ENCODE results near the gene TADA2A.
"Not testable (repeated sequence)": the region's sequence is repeated elsewhere in the genome, so short reads cannot be mapped to it uniquely, and the experiment has no call there.

Gene TADA2A

DNA sequence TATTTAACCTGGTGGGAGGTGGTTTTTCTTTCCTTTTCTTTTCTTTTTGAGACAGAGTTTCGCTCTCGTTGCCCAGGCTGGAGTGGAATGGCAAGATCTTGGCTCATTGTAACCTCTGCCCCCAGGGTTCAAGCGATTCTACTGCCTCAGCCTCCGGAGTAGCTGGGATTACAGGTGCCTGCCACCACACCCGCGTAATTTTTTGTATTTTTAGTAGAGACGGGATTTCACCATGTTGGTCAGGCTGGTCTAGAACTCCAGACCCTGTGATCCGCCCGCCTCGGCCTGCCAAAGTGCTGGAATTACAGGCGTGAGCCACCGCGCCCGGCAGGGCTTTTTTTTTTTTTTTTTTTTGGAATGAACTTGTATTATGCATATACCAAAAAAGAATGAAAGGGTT lies 1.2 kb upstream of the TADA2A start:
- not testable (repeated sequence) for DNase-seq

DNA sequence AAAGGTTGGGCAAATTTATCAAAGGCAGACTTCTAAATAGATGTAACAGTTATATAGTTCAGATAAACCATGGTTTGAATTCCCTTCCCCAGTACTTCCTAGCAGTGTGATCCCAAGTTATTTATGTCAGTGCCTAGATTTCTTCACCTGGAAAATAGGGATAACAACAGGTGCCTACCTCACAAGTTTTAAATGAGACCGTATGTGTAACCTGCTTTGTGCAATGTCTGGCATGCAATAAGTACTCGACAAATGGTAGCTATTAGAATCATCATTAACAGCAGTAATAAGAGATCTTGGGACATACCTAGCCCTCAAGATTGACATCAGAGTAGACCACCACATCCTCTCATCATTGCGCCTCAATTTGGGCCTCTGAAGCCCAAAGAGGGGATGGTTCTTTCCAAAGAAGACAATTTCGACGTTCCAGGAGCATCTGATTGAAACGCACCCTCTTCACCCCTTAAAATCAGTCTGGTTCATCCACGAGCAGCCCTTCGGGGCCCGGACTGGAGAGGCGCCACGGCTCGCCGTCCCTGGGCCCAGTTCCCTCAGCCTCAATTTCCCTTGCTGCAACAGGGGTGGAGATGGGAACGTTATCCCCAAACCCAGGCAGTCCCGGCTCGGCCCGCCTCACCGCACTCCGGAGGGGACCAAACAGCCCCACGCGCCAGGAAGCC lies 591 bp upstream of the TADA2A start:
- no peak for DNase-seq

DNA sequence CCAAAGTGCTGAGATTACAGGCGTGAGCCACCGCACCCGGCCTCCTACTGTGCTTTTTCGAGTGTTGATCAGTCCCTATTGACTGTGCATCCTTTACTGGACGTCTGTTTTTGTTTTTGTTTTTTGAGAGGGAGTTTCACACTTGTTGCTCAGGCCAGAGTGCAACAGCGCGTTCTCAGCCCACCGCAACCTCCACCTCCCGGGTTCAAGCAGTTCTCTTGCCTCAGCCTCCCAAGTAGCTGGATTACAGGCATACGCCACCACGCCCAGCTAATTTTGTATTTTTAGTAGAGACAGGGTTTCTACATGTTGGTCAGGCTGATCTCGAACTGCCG lies 1.4 kb downstream of the TADA2A start:
- DNase-seq = not testable (repeated sequence)

DNA sequence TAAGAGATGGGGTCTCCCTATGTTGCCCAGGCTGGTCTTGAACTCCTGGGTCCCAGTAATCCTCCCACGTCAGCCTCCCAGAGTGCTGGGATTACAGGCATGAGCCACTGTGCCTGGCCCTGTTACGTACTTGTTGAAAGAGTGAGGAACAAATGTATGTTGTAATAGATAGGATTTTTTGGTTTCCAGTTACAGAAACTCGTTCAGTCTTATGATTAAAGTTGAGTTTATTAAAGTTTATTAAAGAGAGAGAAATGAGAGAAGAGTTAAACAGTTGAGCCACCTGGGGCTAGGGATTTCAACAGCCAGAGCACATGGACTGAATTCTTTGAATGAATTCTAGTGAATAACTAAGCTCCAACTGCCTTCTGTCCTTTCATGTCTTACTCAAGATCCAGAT lies 3.7 kb downstream of the TADA2A start:
- no peak for DNase-seq

DNA sequence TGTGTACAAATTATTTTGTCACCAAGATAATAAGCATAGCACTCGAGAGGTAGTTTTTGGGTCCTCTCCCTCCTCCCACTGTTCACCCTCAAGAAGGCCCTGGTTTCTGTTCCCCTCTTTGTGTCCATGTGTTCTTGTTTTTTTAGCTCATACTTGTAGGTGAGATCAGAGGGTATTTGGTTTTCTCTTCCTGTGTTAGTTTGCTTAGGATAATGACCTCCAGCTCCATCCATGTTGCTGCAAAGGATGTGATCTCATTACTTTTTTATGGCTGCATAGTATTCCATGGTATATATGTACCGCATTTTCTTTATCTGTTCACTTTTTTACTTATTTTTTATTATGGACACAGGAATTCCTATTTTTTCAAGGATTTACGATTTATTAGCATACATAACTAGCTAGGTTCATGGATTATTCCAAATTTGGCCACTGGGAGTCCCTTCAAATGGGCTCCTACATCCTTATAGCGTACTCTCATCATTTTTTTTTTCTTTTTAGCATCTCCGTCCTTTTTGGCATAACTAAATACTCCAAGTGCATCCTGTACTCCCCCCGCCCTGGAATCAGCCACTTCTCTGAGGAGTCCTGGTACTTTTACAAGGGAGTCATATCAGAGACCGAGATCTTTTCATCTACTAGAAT lies 7.3 kb downstream of the TADA2A start:
- DNase-seq = no peak

DNA sequence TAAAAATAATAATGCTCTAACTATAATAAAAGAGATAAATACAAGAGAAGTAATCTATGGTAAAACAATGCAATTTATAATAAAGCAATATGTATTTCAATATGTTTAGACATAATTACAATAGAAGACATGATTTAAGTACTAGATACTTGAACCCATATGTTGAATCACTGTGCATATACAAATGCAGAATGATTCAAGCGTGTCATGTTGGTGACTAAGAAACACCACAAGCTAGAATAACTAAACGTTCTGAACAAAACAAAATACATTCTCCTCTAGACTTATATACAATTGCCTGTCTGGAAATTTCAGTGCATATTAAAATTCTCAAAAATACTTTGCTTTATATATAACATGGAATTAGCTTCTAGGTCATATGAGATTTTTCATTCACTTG lies 11.2 kb downstream of the TADA2A start:
- no peak for DNase-seq

DNA sequence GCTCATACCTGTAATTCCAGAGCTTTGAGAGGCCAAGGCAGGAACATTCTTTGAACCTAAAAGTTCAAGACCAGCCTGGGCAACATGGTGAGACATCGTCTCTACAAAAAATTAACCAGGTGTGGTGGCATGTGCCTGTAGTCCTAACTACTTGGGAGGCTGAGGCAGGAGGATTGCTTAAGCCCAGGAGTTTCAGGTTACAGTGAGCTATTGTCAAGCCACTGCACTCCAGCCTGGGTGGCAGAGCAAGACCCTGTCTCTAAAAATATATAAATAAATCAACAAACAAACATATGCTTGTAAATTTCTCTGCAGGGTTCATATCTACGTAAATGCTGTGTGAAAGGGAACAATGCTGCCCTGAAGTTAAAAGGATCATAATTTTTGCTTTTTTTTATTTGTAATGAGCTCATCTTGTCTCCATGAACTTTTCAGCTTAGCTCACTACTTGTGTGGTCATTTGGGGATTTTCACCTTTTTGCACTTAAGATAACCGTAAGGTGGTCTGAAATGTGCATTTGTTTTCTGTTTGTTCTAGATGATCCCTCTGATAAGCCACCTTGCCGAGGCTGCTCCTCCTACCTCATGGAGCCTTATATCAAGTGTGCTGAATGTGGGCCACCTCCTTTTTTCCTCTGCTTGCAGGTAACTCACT lies 16.4 kb downstream of the TADA2A start:
- no peak for DNase-seq

DNA sequence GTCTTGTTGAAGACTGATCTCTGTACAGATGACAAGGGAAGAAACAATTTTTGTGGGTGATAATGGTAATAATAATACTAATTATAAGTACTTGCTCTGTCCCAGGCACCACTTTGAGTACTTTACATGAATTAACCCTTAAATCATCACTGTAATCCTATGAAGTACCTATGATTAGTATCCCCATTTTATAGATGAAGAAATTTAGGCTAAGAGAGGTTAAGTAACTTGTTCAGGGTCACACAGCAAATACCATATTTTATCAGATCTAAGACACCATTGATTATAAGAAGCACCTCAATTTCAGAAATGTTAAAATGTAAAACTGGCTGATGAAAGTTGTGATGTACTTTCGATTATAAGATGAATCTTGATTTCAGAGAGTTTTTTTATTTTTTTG lies 18.6 kb downstream of the TADA2A start:
- no peak for DNase-seq

DNA sequence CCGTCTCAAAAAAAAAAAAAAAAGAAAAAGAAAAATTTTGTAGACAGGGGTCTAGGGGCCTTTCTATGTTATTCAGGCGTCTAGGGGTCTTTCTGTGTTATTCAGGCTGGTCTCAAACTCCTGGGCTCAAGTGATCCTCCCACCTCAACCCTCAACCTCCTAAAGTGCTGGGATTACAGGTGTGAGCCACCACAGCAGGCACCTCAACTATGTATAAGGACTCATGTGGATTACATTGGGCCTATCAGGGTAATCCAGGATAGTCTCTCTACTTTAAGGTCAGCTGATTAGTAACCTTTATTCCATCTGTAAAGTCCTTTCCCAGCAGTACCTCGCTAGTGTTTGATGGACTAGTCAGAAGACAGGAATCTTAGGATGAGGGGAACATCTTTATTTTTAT lies 22.4 kb downstream of the TADA2A start:
- no peak for DNase-seq

DNA sequence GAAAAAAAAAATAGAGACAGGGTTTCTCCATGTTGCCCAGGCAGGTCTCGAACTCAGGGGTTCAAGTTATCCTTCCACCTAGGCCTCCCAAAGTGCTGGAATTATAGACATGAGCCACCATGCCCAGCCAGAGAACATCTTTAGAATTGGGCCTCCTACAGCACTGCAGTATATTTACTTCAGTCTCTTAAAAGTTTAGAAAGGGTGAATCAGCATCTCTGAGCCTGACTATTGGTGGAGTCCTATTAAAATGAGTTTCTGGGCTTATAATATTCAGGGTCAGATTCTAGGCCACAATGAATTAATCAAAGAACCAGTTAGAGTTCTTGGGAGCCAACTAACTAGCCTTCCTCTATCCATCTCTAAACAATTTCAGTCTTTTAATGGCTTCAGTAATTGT lies 22.8 kb downstream of the TADA2A start:
- DNase-seq = no peak

DNA sequence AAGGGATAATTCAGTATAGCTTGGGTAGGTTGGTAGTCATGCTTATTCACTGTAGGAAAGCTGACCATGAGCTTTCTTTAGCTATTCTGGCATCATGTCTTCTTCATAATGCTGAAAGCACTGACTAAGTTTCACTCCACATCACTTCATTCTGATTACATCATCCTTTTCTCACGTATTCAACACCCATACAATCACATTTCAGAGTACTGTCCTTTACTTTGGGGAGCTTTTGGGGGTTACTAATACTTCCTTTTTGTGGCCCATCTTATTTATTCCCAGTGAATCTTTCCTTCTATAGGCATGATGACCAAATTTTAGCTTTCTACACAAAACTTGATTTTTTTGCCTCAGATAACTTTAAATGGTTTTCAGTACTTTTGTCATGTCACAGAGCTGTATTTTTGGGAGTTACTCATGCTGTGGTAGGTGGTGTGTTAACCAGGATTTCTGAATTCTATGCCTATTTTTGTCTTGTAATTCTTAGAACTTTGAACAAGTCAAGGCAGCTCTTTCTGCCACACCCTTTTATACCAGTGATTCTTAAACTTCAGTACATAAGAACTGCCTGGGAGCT lies 23.5 kb downstream of the TADA2A start:
- no peak for DNase-seq

DNA sequence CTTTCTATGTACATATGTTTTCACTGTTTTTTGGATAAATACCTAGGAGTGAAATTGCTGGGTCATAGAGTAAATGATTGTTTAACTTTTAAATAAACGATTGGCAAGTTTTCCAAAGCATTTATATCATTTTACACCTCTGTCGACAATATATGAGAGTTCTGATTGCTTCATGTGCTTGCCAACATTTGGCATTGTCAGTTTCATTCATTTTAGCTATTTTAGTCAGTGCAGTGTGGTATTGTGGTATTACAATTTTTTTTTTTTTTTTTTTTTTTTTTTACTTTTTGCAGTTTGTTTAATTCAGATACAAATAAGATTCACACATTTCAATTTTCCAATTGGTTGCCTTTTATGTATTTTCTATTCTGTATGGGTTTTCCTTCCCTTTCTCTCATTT lies 26.0 kb downstream of the TADA2A start:
- DNase-seq = no peak

DNA sequence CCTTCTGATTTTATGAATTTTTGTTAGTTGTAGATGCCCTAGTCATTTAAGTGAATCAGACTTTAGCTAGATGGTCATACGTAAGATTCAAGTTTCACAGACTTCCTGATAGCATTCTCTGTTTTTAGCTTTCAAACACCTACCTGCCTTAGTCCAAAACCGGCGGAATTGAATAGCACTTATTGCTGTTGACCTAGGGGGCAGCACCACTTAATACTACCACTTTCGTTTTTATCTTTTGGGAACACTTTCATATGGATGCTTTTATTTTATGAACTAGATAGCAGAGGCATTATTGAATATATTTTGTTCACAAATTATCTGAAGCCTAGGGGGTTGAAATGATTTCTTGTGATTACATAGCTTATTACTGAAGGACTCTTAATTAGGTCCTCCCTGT lies 31.5 kb downstream of the TADA2A start:
- DNase-seq = no peak

DNA sequence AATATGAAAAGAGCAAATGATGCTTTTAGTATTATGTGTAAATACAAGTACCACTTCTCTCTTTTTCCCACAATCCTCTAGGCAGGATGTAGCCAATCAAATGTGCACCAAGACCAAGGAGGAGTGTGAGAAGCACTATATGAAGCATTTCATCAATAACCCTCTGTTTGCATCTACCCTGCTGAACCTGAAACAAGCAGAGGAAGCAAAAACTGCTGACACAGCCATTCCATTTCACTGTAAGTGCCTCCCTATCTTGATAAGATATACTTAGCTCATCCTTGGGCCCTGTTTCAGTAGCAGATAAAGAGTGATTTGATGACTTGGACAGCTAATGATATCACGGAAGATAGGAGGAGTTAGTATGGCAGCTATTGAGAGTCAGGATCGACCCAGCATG lies 33.7 kb downstream of the TADA2A start:
- DNase-seq = no peak

DNA sequence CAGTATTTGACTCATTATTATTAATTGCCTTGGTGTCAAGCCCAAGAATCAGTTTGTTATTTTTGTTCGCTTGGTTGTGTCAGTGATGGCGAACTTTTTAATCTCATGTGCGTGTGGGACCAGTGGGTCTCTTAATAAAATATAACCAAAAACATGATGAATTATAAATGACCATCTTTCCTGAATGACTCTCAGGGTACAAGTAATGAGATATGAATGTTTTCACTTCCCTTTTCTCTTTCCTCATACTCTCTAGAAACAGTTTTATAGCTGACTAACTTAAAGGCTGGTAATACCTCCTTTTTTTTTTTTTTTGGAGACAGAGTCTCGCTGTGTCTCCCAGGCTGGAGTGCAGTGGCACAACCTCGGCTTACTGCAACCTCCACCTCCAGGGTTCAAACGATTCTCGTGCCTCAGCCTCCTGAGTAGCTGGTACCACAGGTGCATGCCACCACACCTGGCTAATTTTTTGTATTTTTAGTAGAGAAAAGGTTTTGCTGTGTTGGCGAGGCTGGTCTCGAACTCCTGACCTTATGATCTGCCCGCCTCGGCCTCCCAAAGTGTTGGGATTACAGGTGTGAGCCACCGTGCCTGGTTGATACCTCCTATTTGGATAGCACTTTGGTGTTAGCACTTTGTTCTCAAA lies 34.8 kb downstream of the TADA2A start:
- DNase-seq = not testable (repeated sequence)

DNA sequence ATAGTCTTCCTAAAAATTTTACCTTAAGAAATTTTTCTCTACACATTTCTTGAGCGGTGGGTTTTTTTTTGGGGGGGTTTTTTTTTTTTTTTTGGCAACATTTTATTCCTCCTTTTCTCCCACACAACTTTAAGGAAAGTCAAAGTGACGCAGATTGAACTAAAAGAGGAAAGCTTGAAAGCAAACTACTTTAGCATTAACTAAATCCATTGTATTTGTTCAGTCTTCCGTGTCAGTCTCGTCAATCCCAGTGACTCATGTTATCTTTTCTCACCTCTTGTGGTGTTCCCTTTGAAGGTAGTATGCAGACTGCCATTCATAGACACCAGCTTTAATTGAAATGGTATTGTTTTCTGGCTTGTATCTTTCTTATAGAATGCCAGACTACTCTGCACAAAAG lies 39.3 kb downstream of the TADA2A start:
- no peak for DNase-seq

DNA sequence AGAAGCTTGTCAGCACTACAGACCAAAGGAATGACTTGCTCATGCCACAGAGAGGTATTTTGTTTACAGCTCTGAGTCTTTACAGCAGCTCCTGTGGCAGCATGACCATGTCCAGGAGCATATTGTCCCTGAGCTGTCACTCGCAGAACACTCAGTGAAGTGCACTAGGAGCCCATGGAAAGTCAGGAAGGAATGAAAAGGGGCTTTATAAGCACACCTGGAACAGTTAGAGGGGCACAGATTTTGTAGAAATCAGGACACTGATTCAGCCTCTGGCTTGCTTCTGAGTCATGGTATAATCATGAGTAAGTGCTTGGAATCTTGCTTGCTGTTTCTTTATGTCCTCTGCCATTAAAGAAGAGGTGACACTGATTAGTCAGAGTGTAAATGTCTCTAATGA lies 41.0 kb downstream of the TADA2A start:
- no peak for DNase-seq

DNA sequence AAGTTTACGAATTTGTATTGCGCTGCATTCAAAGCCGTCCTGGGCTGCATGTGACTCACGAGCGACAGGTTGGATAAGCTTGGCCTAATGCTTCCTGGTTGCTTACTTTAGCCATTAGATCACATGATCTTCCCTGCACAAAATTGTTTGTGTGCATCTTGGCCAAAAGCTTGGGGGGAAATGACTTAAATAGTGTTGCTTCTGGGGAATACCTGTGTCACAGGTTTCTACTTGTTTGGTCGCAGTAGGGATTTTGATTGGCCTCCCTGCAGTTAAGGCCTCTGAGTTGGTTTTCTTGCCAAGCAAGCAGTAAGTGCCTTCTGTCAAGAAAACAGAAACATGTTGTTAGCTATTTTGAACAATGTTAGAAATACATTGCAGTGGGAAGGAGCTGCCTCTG lies 43.4 kb downstream of the TADA2A start:
- no peak for DNase-seq

DNA sequence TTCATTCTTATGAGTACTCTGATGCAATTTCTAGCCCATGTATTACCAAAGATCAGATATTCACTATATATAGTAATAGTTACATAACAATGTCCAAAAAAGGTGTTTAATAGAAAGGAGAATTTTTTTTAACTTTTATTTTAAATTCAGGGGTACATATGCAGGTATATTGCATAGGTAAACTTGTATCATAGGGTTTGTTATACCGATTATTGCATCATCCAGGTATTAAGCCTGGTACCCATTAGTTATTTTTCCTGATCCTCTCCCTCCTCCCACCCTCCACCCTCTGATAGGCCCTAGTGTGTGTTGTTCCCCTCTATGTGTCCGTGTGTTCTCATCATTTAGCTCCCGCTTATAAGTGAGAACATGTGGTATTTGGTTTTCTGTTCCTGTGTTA lies 51.1 kb downstream of the TADA2A start:
- not testable (repeated sequence) for DNase-seq

DNA sequence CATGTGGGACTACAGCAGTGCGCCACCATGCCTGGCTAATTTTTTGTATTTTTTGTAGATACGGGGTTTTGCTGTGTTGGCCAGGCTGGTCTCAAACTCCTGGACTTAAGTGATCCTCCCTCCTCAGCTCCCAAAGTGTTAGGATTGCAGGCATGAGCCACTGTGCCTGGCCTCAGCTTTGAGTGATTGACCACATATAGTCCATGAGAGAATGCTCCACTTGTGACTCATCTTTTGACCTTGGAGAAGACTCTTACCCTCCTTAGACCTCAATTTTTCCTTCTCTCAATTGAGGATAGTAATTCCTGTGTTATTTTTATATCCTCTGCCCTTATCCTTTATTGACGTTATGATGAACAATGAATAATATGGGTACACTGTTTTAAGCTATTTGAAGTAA lies 52.1 kb downstream of the TADA2A start:
- no peak for DNase-seq

DNA sequence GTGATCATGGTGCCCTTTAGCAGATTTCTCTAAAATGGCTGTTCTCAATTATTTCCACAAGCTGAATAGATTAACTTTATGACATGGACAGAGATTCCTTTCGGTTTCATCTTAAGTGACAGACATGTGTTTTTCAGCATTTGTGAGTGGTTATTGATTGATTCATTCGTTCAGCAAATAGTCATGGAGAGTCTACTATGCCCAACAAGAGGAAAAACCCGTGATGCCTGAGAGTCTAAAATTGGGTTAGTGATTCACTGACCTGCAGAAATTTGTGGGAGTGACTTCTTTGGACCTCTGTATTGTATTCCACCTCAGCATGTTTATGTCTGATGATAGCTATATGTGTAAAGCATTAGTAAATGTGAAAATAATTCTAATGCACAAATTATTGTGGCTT lies 55.0 kb downstream of the TADA2A start:
- no peak for DNase-seq

DNA sequence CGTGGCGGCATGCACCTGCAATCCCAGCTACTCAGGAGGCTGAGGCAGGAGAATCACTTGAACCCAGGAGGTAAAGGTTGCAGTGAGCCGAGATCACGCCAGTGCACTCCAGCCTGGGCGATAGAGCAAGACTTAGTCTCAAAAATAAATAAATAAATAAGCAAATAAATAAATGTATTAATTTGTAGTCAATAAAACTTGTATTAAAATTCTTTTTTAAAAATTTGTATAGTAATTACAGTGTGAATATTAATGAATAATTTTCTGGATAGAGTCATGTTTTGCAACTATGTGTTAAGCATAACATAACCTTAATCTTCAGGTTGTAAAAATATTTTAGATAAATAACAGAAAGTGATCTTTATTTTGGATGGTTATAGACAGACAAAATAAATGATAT lies 55.8 kb downstream of the TADA2A start:
- DNase-seq = no peak

DNA sequence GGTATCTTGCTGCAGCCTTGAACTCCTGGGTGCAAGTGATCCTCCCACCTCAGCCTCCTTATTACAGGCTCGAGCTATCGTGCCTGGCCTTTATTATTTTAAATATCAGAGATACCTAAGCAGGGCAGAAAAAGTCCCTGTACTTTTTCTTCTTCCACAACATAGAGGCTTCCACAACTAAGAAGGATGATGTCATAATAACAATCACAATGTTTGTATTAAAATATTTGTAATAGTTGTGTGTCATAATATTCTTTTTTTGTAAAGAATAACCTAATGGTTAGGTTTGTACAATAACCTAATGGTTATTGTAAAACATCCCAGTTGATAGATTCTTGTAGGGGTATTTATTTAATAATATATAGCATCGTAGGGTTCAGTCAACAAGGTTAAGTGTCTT lies 56.4 kb downstream of the TADA2A start:
- no peak for DNase-seq

DNA sequence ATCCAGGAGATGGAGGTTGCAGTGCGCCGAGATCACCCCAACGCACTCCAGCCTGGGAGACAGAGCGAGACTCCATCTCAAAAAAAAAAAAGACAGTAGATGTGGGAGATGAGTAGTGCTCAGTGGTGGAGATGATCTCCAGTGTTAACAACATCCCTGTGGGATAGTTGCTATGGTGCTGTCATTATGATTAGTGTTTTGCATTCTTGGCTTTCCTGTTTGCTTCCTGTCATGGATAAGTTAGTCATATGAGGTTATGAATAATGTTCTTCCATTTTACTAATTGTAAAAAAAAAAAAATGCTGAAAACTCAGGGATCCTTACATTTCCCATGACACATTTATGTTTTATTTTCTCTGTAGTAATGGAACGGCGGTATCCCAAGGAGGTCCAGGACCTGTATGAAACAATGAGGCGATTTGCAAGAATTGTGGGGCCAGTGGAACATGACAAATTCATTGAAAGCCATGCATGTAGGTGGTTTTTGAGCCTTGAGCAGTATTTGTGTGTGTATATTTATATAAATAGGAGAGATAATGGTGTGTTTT lies 58.5 kb downstream of the TADA2A start:
- no peak for DNase-seq
